CD1c-positive myeloid dendritic cell (primary cell): ENCODE results near the gene GGNBP2.
"Not testable (repeated sequence)": the region's sequence is repeated elsewhere in the genome, so short reads cannot be mapped to it uniquely, and the experiment has no call there.

Experiments used
- DNase-seq: peaks from one replicate; pipeline ENCODE4 v3.0.0-alpha.2; 2016; ENCODE audit errors: extremely low spot score

GGNBP2 gene

DNA sequence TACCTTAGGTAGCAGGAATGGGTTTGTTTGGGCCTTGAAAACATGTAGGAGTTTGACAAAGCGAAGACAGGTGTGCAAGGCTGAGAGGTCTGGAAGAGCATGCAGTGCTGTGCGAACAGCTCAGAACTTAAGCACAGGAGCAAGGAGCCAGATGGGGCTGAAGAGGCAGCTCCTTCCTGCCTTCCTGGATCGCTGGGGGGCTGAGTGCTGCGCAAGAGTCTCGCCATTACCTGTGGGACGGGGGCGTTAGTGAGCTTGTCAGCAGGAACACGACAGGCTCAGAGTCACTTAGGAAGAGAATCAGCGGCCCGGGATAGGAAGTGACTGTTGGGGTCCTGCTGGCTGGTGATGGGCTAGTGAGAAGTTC lies 56.2 kb downstream of the GGNBP2 start:
- no peak for DNase-seq

- peak; percentile 94 for DNase-seq
Observed at GRCh38 chr17:36601303-36602029, 56.7 kb downstream of the GGNBP2 start, which contains the start of gene MRM1. TSS of gene MRM1 (plus strand) at chr17:36601583. CDS start at chr17:36601811, 228 bp downstream.

DNA sequence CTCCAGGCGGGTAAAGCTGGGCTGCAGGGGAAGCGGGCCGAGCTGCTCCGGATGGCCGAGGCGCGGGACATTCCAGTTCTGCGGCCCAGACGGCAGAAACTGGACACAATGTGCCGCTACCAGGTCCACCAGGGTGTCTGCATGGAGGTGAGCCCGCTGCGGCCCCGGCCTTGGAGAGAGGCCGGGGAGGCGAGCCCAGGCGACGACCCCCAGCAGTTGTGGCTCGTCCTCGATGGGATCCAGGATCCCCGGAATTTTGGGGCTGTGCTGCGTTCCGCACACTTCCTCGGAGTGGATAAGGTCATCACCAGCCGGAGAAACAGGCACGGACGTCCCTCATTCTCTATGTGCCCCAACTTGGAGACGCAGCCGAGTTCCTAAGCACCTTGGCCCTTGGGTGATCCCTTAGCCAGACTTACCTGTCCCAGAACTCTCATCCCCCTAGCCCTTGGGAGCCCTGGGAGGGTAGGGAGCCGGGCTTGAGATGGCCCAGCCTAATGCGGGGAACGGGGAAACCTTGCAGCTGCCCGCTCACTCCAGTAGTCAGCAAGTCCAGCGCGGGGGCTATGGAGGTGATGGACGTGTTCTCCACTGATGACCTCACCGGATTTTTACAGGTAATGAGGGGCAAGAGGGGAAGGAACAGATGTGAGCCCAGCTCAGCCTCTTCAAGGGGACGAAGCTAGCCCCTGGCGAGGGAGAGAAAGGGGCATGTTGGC lies 57.5 kb downstream of the GGNBP2 start:
- DNase-seq = peak; percentile 5

GRCh38 chr17:36602924-36603384 lies 58.2 kb downstream of the GGNBP2 start:
- DNase-seq = peak; percentile 77

DNA sequence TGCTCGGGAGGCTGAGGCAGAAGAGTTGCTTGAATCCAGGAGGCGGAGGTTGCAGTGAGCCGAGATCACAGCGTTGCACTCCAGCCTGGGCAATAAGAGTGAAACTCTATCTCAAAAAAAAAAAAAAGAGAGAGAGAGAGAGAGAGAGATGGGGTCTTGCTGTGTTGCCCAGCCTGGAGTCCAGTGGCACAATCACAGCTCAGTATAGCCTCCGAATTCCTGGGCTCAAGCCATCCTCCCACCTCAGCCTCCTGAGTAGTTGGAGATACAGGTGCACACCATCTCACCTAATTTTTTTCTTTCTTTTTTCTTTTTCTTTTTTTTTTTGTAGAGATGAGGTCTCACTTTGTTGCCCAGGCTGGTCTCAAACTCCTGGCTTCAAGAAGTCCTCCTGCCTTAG lies 60.3 kb downstream of the GGNBP2 start:
- not testable (repeated sequence) for DNase-seq

DNA sequence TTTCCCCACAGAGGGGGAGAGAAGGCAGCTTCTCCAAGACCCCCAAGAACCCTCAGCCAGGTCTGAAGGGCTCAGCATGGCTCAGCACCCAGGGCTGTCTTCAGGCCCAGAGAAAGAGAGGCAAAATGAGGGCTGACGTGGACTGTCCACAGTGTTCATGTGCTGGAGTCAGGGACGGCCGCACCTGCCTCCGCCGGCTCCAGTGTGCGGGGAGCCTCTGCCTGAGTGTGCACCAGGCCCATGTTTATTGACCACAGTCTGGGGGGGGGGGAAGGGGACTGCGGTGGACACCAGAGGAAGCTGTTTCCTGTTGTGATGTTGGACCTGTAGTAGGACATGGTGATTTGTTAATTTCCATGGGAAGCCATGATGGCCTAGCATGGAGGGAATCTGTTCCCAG lies 63.6 kb downstream of the GGNBP2 start:
- no peak for DNase-seq

- peak; percentile 68 for DNase-seq
Observed at GRCh38 chr17:36608794-36609497, 64.2 kb downstream of the GGNBP2 start.

DNA sequence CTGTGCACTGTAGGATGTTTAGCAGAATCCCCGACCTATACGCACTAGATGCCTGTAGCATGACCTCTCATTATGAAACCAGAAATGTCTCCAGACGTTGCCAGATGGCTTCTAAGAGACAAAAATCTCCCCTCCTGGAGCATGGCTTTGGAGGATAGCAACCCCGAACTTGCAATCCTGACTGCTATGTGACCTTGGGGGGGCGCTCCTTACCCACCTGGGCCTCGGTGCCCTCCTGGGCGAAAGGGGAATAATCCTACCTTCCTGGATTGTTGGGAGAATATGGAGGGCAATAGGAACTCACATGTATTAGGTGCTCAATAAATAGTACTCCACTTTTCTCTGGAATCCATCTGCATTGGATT lies 64.8 kb downstream of the GGNBP2 start:
- no peak for DNase-seq

GRCh38 chr17:36610474-36610873 lies 65.8 kb downstream of the GGNBP2 start:
- DNase-seq = no peak

- no peak for DNase-seq
Observed at GRCh38 chr17:36611345-36612072, 66.8 kb downstream of the GGNBP2 start.

DNA sequence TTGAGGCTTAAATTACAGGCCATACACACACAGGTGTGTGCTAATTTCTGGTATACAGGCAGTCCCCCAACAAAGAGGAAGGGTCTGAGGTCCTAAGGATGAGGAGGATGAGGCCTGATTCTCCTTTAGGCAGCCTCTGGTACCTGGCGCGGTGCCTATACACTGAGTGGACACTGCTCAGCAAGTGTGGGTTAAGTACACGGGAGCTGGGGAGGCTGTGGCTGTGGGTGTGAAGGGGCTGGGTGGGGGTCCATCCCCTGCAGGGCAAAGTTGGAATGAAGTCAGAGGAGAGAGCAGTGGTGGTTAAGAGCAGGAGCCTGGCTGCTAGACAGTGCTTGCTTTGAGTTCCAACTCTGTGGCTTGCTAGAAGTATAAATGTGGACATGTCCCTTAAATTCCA lies 67.6 kb downstream of the GGNBP2 start:
- no peak for DNase-seq

- DNase-seq = no peak
Observed at GRCh38 chr17:36613155-36613554, 68.4 kb downstream of the GGNBP2 start.

DNA sequence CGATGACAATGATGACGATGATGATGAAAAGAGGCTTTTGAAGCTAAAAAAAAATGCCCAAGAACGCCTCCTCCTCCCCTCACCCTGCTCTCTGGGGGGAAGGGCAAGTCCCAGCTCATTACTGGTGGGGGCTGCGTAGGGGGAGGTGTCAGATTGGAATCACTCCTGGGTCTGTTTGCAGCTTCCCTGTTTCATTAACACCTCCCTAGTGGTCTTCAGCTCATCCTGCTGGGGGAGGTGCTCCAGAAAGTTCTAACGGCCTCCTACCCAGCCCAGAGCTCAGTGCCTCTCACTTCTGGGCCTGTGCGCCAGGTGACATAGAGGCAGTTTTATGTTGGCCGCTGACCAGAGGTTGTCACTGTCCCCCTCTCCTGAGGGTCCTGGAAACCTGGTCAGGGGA lies 69.4 kb downstream of the GGNBP2 start:
- no peak for DNase-seq

GRCh38 chr17:36614933-36615332 lies 70.2 kb downstream of the GGNBP2 start:
- no peak for DNase-seq

DNA sequence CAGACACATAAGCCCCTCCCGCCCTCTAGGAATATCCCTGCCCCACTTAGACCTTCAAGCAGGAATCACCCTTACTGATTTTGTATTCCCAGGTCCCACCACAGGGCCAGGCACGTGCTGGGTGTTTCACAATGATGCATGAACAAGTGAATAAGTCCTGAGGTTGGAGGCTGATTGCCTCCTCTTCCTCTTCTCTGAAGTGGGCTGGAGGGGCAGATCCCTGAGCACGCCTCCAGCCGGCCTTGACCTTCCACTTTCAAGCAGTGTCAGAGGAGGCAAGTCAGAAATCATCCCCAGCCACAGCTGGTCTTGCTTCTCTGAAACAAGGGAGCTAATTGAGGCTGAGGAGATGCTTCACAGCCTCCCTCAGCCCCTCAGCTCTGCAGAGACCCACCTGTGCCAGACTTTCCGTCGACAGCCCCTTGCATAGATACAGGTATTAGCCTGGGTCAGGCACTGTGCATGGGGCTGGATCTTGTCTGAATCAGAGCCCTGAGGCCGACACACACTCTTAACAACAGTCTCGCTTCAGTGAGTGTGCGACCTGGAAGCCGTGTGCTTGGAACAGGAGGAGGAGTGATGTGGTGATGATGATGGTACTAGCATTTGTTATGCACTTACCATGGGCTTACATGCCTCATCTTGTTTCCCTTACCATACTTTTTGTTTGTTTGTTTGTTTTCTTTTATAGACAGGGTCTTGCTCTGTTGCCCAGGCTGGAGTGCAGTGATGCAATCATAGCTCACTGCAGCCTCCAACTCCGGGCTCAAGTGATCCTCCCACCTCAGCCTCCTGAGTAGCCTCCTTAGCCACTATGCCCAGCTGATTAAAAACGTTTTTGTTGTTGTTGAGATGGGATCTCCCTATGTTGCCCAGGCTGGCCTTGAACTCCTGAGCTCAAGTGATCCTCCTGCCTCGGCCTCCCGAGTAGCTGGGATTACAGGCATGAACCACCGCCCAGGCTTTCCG lies 71.6 kb downstream of the GGNBP2 start:
- peak; percentile 15 for DNase-seq

- no peak for DNase-seq
Observed at GRCh38 chr17:36617773-36618172, 73.1 kb downstream of the GGNBP2 start.

DNA sequence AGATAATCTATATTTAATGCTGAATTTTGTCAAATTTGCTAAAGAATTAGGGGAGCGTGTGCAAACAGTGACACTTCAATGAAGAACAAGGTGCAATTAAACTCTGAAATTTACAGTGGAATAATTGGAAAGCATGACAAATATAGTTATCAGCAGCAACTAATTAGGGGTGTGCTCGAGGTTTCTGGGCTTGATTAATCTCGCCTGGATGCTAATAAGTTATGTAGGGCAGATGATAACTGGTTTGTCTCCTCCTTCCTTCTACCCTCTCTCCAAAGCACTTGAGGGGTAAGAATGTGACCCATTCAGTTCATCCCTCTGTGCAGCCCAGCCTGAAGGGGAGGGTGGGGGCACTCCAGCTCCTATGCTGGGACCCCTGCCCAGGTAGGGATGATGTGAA lies 78.6 kb downstream of the GGNBP2 start:
- DNase-seq = no peak

- no peak for DNase-seq
Observed at GRCh38 chr17:36625188-36625587, 80.5 kb downstream of the GGNBP2 start.

- no peak for DNase-seq
Observed at GRCh38 chr17:36627101-36627500, 82.4 kb downstream of the GGNBP2 start.

- DNase-seq = no peak
Observed at GRCh38 chr17:36628576-36628975, 83.9 kb downstream of the GGNBP2 start.
